Endothelial cell of umbilical vein (primary cell): ENCODE measurements around the gene UGT1A7. TPM values are rescaled to one million over a fixed set of nuclear protein-coding genes. Genes with fewer than 3 reads are reported as not detected.
"Not testable (repeated sequence)": the region's sequence is repeated elsewhere in the genome, so short reads cannot be mapped to it uniquely, and the experiment has no call there.

Experiments
- BruUV-seq: library from RNA; stranded (reverse); fragments of 400-500 nt; replicated peaks from 2 replicates; lab custom pipeline; 2021; lab: Mats Ljungman, UMichigan
- CTCF ChIA-PET: fragments of 300-600, 350-600 bp; sonication (Branson Sonifier 250); formaldehyde crosslinking; loops from one replicate; lab custom pipeline; 2021; ENCODE audit warnings: antibody characterized with exemption, inconsistent platforms; lab: Charles Lee
- POLR2A ChIA-PET: fragments of 300-600, 350-600 bp; sonication (Branson Sonifier 250); formaldehyde crosslinking; loops from one replicate; lab custom pipeline; 2021; ENCODE audit warnings: antibody characterized with exemption, inconsistent platforms; lab: Charles Lee
- DNase-seq: peaks from one replicate; pipeline ENCODE4 v3.0.0-alpha.2; 2011; ENCODE audit warnings: low read depth, low spot score
- FAIRE-seq: peaks from 2 replicates; lab custom pipeline; 2011; peaks lifted over from hg19 to GRCh38; lab: Jason Lieb, UNC
- H2AFZ ChIP-seq: 2 replicates; pipeline ENCODE4 v1.6.0; 2012; ENCODE audit warnings: low read depth, low read length, control low read depth, inconsistent platforms
- H3K27ac ChIP-seq: 2 replicates; pipeline ENCODE4 v1.5.1; 2011; ENCODE audit warnings: low read depth, mild to moderate bottlenecking, control low read depth, low read length, moderate library complexity; ENCODE audit not compliant: insufficient read depth
- H3K27me3 ChIP-seq, 2 experiments: 2 replicates each; pipeline versions ENCODE4 v1.6.0 to v1.6.1; 2011; ENCODE audit warnings: low read length in 2 of 2, mixed read lengths in 1 of 2; ENCODE audit not compliant: control insufficient read depth in 2 of 2, insufficient read depth in 2 of 2
- H3K36me3 ChIP-seq, 2 experiments: 2 replicates in 1 of 2; 3 replicates in 1 of 2; pipeline ENCODE4 v1.5.1; 2011; ENCODE audit warnings: low read length in 2 of 2, mild to moderate bottlenecking in 1 of 2, moderate library complexity in 1 of 2; ENCODE audit not compliant: control insufficient read depth in 2 of 2, insufficient read depth in 2 of 2; ENCODE audit errors: extremely low read depth in 1 of 2
- H3K4me1 ChIP-seq: 3 replicates; pipeline ENCODE4 v1.5.1; 2011; ENCODE audit warnings: mild to moderate bottlenecking, low read length; ENCODE audit not compliant: control insufficient read depth, insufficient read depth; ENCODE audit errors: extremely low read depth
- H3K4me2 ChIP-seq: 2 replicates; pipeline ENCODE4 v1.6.1; 2011; ENCODE audit warnings: low read length, control low read depth, mixed read lengths; ENCODE audit not compliant: insufficient read depth
- H3K4me3 ChIP-seq, 3 experiments: fragments of 200-600 bp in 1 of 3; sonication (generic), shearing (Covaris generic) in 1 of 3; replicated peaks in 1 of 3; 2 replicates each; pipeline ENCODE4 v1.5.1; 2011 to 2016; ENCODE audit warnings: control low read depth in 3 of 3, low read length in 3 of 3, mild to moderate bottlenecking in 2 of 3, inconsistent platforms in 1 of 3, low read depth in 1 of 3, moderate library complexity in 1 of 3; ENCODE audit not compliant: insufficient read depth in 1 of 3
- H3K79me2 ChIP-seq: 2 replicates; pipeline ENCODE4 v1.6.0; 2012; ENCODE audit warnings: low read length, inconsistent platforms; ENCODE audit not compliant: control insufficient read depth, insufficient read depth
- H3K9ac ChIP-seq: replicated peaks from 2 replicates; pipeline ENCODE3; 2011; ENCODE audit warnings: low read length, control low read depth; ENCODE audit not compliant: insufficient read depth; ENCODE audit errors: extremely low read depth
- H3K9me1 ChIP-seq: replicated peaks from 3 replicates; pipeline ENCODE4 v1.6.0; 2011; ENCODE audit warnings: mild to moderate bottlenecking, low read length; ENCODE audit not compliant: control insufficient read depth, insufficient read depth; ENCODE audit errors: extremely low read depth
- H3K9me3 ChIP-seq: replicated peaks from 2 replicates; pipeline ENCODE4 v1.5.1; 2012; ENCODE audit warnings: low read length, inconsistent platforms; ENCODE audit not compliant: control insufficient read depth, insufficient read depth
- H4K20me1 ChIP-seq: replicated peaks from 2 replicates; pipeline ENCODE3; 2011; ENCODE audit warnings: mild to moderate bottlenecking, low read length; ENCODE audit not compliant: control insufficient read depth, insufficient read depth; ENCODE audit errors: extremely low read depth
- CTCF ChIP-seq, 2 donors: IDR thresholded peaks; 1 replicate in 1 of 2; 2 replicates in 1 of 2; pipeline ENCODE4 v1.5.1; 2011; ENCODE audit warnings: low read length in 2 of 2, mild to moderate bottlenecking in 2 of 2, moderate library complexity in 2 of 2, control low read depth in 1 of 2, inconsistent platforms in 1 of 2, low read depth in 1 of 2; ENCODE audit not compliant: insufficient read depth in 1 of 2; ENCODE audit errors: extremely low read depth in 1 of 2
- EZH2 ChIP-seq: IDR thresholded peaks from 2 replicates; pipeline ENCODE4 v1.6.1; 2012; ENCODE audit warnings: borderline replicate concordance, low read depth, mild to moderate bottlenecking, moderate library complexity, low read length, inconsistent platforms; ENCODE audit not compliant: severe bottlenecking
- FOS ChIP-seq: IDR thresholded peaks from 2 replicates; pipeline ENCODE4 v1.6.1; 2011; ENCODE audit warnings: mild to moderate bottlenecking, low read length, moderate library complexity, borderline replicate concordance; ENCODE audit not compliant: insufficient read depth
- GATA2 ChIP-seq: IDR thresholded peaks from 2 replicates; pipeline ENCODE4 v1.7.0; 2011; ENCODE audit warnings: low read depth, mild to moderate bottlenecking, moderate library complexity, mixed read lengths, low read length; ENCODE audit not compliant: insufficient read length, insufficient read depth
- MAX ChIP-seq: IDR thresholded peaks from 2 replicates; pipeline ENCODE4 v1.6.1; 2011; ENCODE audit not compliant: insufficient read depth, insufficient read length
- MYC ChIP-seq: IDR thresholded peaks from one replicate; pipeline ENCODE4 v1.6.1; 2011; ENCODE audit warnings: mild to moderate bottlenecking, low read depth, low read length
- POLR2A ChIP-seq: IDR thresholded peaks from 2 replicates; pipeline ENCODE4 v1.6.1; 2012; ENCODE audit warnings: low read depth, mild to moderate bottlenecking, control low read depth, low read length
- dilution Hi-C: fragments of 300-500 bp; cut with MboI; formaldehyde crosslinking; loops from one replicate; pipeline ENCODE4 v1.15.0; 2019; ENCODE audit warnings: low sequenced_read_pairs; ENCODE audit not compliant: extremely low pct_ligation_motif_present
- intact Hi-C: fragments of 100-400 bp; cut with micrococcal nuclease; formaldehyde crosslinking; loops from one replicate; pipeline ENCODE4 v1.10.0; 2022
- polyA plus RNA-seq, 4 experiments: library from polyadenylated mRNA; depleted of rRNA in 3 of 4; stranded (reverse) in 3 of 4; unstranded in 1 of 4; fragments of >200 nt; gene quantifications; 2 replicates each; pipeline versions ENCODE4 v1.2.1 to v1.2.3, GENCODE V29; 2011 to 2012; ENCODE audit warnings: missing spikeins in 1 of 4
- total RNA-seq: library from RNA; stranded (reverse); gene quantifications from 2 replicates; pipeline ENCODE4 v1.2.3, GENCODE V29; 2021

The UGT1A7 gene
- total and polyA plus RNA-seq, 2 donors (not counting 3 experiments of a cell fraction or from before 2014, with no cell fraction given) = not detected

GRCh38 chr2:233728723-233729301, 47.1 kb downstream of the UGT1A7 start, which contains the start of gene UGT1A3:
TSS of gene UGT1A3 (plus strand) at chr2:233729042. CDS start at chr2:233729127, 85 bp downstream.
- Histone ChIP-seq H2AFZ (no peak within 1 kb of the TSS), H3K4me1 (no peaks in the 10 kb centered on the region), H3K4me2 (no peak within 1 kb of the TSS), H3K27ac (no peak within 1 kb of the TSS), H3K9ac (no peak within 1 kb of the TSS), H3K9me3 (no peaks in the 10 kb centered on the region), H3K36me3 (no peaks in the 10 kb centered on the region), H4K20me1 (no peaks in the 10 kb centered on the region), H3K9me1 (no peaks in the 10 kb centered on the region), H3K79me2 (no peaks in the 10 kb centered on the region), H3K4me3 (no peak within 1 kb of the TSS), H3K27me3 (no peaks in the 10 kb centered on the region)
- DNase-seq = no peak
- no peak for FAIRE-seq
- ChIA-PET POLR2A (no interaction called here), CTCF (interaction anchor here (3.2 kb wide), 1 partner anchor 18 kb away, joined by 6 read pairs; no protein-coding TSS in a partner anchor)
- no TSS peak for BruUV-seq
- intact Hi-C loops = no loop called here
- TF ChIP-seq FOS (no peak), GATA2 (no peak), MYC (no peak), POLR2A (no peak), MAX (no peak), CTCF (IDR thresholded peaks at IDR 0.05; ENCODE audit: extremely low read depth in 1 of 2, insufficient read depth in 1 of 2, low read depth in 1 of 2, low read length in 2 of 2) (no peak), EZH2 (no peak)
- dilution Hi-C loops = no loop called here

DNA sequence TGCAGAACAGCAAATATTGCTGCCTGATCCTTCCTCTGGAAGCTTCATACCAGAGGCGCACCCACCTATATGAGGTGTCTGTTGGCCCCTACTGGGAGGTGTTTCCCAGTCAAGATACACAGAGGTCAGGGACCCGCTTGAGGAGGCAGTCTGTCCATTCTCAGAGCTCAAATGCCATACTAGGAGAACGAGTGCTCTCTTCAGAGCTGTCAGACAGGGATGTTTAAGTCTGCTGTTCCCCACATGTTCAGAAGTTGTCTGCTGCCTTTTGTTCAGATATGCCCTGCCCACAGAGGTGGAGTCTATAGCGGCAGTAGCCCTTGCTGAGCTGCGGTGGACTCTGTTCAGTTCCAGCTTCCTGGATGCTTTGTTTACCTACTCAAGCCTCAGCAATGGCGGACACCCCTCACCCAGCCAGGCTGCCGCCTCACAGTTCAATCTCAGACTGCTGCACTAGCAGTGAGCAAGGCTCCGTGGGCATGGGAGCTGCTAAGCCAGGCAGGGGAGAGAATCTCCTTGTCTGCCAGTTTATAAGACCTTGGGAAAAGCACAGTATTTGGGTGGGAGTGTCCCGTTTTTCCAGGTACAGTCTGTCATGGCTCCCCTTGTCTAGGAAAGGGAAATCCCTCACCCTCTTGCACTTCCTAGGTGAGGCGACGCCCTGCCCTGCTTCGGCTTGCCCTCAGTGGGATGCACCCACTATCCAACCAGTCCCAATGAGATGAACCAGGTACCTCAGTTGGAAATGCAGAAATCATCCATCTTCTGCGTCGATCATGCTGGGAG, 55.4 kb downstream of the UGT1A7 start:
- H4K20me1 ChIP-seq, H3K4me1 ChIP-seq, H3K27ac ChIP-seq, BruUV-seq, H3K4me2 ChIP-seq, H3K27me3 ChIP-seq, H3K4me3 ChIP-seq, CTCF ChIA-PET, dilution Hi-C loops, POLR2A ChIA-PET, H3K36me3 ChIP-seq, DNase-seq, intact Hi-C loops, H3K9me1 ChIP-seq, H2AFZ ChIP-seq, FAIRE-seq, H3K79me2 ChIP-seq, H3K9ac ChIP-seq, H3K9me3 ChIP-seq: not testable (repeated sequence)
